A549 (cell line): ENCODE data around the gene AMER3.

Experiments used
- CEBPB ChIP-seq, 2 experiments: fragments of >200 bp in 1 of 2; sonication (Bioruptor Twin) in 1 of 2; formaldehyde crosslinking in 1 of 2; IDR thresholded peaks; 2 replicates each; pipeline ENCODE4 v1.6.1; 2012 to 2016
- CTCF ChIP-seq: fragments of >200 bp; sonication (Bioruptor Twin); formaldehyde crosslinking; IDR thresholded peaks from 3 replicates; pipeline ENCODE4 v1.5.1; 2016
- EHMT2 ChIP-seq: fragments of 200-600 bp; sonication (generic); IDR thresholded peaks from 2 replicates; pipeline ENCODE4 v1.6.1; 2016; ENCODE audit warnings: antibody characterized with exemption, low read depth, mild to moderate bottlenecking, moderate library complexity
- EP300 ChIP-seq, 2 experiments: fragments of >200 bp; sonication (Bioruptor Twin); formaldehyde crosslinking; IDR thresholded peaks; 2 replicates in 1 of 2; 3 replicates in 1 of 2; pipeline ENCODE4 v1.6.1; 2016 to 2017
- FOSL2 ChIP-seq, 2 experiments: fragments of 450-650 bp in 1 of 2; fragments of >200 bp in 1 of 2; sonication (Bioruptor Twin) in 1 of 2; formaldehyde crosslinking; IDR thresholded peaks; 2 replicates each; pipeline versions ENCODE4 v1.5.0 to v1.6.1; 2016 to 2020; ENCODE audit warnings: mild to moderate bottlenecking in 1 of 2, moderate library complexity in 1 of 2
- JUN ChIP-seq, 2 experiments: fragments of >200 bp; sonication (Bioruptor Twin); formaldehyde crosslinking; IDR thresholded peaks; 2 replicates in 1 of 2; 3 replicates in 1 of 2; pipeline ENCODE4 v1.6.1; 2016 to 2017
- KDM1A ChIP-seq: fragments of 200-600 bp; sonication (generic); IDR thresholded peaks from 2 replicates; pipeline ENCODE4 v1.6.1; 2016; ENCODE audit warnings: low read depth, mild to moderate bottlenecking
- PHF8 ChIP-seq: fragments of 200-600 bp; sonication (generic); IDR thresholded peaks from 2 replicates; pipeline ENCODE4 v1.6.1; 2016; ENCODE audit warnings: low read depth, mild to moderate bottlenecking, antibody characterized with exemption, moderate library complexity, borderline replicate concordance
- POLR2A ChIP-seq: IDR thresholded peaks from 2 replicates; pipeline ENCODE4 v1.6.1; 2012; ENCODE audit warnings: mild to moderate bottlenecking, low read length

- TF ChIP-seq CTCF (no peak), JUN (IDR thresholded peaks at IDR 0.05) (no peak), PHF8 (no peak), EHMT2 (no peak), CEBPB (IDR thresholded peaks at IDR 0.05) (no peak), EP300 (IDR thresholded peaks at IDR 0.05) (no peak), FOSL2 (IDR thresholded peaks at IDR 0.05) (no peak), FOSL2 (CRISPR knock-in tag; IDR thresholded peaks at IDR 0.05) (no peak), KDM1A (no peak), POLR2A (no peak)
Observed at GRCh38 chr2:130720528-130720927, 34.8 kb upstream of the AMER3 start.
